HG02870 (cell line): ENCODE results near the gene VAV2.

Experiments
- ATAC-seq: cut with Tn5 transposase; IDR thresholded peaks from one replicate; pipeline ENCODE4 v1.9.1; 2021; ENCODE audit warnings: mild to moderate bottlenecking, moderate library complexity; ENCODE audit not compliant: unreplicated experiment

VAV2 gene

GRCh38 chr9:133981589-133981957, 10.6 kb downstream of the VAV2 start:
- ATAC-seq: no peak

- no peak for ATAC-seq
Observed at GRCh38 chr9:133980864-133981588, 11.1 kb downstream of the VAV2 start.

GRCh38 chr9:133979921-133980863, 11.9 kb downstream of the VAV2 start:
- ATAC-seq: no peak

DNA sequence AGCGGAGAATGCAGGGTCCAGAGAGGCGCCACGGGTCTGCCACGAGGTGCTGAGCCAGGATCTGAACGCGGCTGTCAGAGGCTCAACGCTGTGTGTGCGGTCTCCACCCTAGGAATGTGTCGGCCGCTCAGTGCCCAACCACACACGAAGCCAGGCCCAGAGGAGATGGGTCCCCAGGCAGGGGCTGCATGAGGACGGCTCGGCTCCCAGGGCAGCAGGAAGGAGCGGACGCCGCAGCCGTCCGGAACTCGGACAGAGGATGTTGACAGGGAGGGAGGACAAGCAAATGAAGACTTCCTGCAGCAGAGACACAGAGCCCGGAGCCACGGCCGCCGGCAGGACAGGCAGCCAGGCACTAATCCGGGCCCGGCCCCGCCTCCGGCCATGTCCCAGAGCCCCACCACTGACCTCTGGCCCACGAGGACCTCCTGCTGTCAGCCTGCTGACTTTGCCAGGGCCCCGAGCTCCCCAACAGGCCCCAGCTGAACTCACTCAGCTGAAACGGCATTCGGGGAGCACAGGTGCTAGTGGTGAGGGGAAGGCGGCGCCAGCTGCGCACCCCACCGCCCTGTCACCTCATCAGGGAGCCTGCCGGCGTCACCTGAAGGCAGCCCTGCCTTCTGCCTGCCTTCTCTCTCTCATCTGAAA, 12.7 kb downstream of the VAV2 start:
- ATAC-seq: no peak

GRCh38 chr9:133978899-133979272, 13.2 kb downstream of the VAV2 start:
- ATAC-seq: no peak

DNA sequence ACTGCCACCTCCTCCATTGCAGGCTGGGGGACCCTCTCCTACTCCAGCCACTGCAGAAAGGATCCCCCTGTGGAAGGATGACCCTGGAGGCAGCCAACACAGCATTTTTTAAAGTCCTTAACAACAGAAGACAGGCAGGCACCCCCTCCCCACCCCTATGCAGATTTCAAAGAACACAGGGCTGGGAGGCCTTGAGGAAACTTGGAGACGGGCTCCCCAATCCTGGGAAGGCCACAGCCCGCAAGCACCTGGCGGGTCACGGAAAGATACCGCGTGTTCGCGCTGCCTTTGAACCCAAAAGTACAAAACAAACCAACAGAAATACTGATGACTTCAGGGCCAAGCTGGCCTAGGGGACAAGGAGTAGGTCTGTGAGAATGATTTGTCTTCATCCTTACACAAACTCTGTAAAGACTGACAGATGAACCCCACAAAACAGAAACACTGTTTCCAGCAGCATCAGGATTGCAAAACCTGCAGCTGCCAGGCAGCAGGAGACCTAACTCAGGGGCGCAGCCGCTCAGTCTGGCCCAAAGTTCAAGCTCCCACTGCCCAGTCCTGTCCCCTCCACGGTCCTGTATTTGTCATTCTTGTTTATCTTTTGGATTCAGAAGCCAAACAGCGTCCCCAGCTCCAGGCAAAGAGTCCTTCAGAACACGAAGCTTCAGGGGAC, 13.8 kb downstream of the VAV2 start:
- ATAC-seq: no peak

DNA sequence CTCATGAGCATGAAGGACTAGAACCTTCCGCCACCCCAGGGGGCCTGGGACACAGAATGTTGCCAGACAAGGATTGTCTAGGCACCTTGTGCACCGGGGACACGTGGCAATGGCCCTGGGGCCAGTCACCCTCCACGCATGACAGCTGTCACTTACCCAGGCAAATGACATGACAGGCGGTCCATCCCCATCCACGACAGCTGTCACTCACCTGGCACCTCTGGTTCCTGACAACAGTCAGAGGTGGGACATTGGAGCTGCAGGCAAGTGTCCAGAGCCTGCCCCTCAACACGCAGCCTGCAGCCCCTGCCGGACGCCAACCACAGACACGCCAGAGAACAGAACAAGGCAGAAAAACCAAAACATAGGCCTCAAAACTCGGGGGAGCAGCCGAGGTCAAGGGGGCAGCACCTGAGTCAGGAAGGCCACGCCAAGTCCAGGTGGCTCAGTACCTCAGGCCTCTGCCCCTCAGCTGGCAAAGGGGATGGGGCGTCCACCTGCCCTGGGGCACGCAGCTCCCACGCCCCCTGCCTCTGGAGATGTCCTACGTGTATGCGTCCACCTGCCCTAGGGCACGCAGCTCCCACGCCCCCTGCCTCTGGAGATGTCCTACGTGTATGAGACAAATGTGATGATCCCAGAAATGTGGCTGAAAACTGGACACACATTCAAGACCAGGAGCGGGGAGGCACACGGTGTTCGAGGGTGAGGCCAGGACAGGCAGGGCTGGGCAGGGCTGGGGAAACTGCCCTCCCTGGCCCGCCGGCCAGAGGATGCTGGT, 14.5 kb downstream of the VAV2 start:
- no peak for ATAC-seq

DNA sequence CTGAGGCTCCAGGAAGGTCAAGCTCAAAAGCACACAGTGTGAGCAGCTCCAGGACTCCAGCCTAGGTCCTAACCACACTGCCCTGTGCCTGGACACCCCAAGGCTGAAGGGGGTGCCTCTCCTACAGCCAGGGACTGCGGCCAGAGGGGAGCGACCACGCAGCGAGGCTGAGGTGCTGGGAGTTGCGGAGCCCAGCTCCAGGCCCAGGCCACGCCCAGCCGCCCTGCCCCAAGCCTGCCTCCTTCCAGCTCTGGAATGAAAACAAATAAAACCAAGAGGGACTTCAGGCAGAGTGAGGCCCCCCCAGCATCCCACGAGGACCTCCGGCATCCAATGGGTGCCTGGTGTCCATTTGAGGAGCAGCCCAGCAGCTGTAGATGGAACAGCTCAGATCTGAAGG, 15.2 kb downstream of the VAV2 start:
- ATAC-seq: no peak

GRCh38 chr9:133976191-133976861, 15.8 kb downstream of the VAV2 start:
- ATAC-seq: no peak

GRCh38 chr9:133975511-133975910, 16.6 kb downstream of the VAV2 start:
- ATAC-seq: no peak

- no peak for ATAC-seq
Observed at GRCh38 chr9:133974631-133975341, 17.3 kb downstream of the VAV2 start.

DNA sequence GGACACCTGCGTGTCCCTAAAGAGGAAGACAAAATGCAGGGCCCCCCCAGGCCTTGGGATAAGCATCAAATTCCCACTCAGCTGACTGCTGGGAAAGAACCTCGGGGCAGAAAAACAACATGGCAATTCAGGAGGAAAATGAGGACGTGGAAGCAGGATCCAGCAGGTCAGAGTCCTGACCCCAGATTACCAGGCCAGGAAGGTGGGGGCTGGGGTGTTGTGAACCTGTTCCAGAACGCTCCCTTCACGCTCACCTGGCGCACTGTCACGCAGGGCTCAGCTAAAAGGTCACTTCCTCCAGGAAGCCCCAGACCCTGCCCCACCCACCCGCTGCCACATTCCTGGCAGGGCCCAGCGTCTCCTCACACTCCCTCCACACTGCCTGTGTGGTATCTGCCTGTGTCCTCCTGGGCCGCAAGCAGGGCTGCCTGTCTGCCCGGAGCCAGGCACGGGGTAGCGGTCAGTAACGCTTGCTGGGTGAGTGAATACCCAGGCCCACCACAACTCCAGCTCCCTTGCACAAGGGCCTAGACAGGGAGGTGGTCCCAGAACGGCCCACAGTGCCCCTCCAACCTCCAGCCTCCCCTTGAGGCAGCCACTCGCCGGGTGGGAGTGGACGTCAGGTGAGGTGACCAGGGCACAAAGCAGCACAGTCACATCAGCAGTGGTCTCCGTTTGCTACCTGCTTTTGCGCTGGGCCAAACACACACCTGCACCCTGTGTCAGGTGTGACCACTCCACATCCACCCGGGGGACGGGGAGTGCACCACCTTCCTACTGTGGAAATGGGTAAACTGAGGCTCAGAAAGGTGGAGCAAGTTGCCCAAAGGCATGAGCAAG, 18.1 kb downstream of the VAV2 start:
- no peak for ATAC-seq

DNA sequence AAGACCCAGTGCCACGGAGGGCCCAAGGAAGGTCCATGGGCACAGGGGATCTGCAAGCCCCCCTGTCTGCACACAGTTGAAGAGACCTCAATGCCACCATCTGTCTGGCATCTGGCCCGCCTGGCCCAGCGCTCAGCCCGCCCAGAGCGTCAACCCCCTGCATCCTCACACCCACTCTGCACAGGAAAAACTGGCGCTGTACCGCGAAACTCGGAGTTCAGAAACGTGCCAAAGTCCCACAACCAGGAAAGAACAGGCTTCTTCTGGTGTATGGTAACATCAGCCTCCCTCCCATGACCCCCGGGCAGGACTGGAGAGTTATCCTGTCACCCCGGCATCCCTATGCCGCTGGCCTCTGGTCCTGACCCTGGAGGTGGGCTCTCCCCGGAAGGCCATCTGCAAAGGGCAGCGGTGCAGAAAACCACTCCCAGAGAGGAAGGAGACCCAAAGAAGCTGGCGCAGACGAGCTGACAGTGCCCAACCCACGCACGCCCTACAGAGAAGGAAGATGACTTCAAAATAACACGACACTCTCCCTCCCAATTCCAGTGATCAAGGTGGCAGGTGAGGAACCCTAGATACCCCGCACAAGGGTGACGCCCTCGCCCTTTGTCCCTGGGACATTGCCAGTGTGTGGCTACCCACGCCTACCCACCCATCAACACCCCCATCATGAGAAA, 18.9 kb downstream of the VAV2 start:
- ATAC-seq: no peak

DNA sequence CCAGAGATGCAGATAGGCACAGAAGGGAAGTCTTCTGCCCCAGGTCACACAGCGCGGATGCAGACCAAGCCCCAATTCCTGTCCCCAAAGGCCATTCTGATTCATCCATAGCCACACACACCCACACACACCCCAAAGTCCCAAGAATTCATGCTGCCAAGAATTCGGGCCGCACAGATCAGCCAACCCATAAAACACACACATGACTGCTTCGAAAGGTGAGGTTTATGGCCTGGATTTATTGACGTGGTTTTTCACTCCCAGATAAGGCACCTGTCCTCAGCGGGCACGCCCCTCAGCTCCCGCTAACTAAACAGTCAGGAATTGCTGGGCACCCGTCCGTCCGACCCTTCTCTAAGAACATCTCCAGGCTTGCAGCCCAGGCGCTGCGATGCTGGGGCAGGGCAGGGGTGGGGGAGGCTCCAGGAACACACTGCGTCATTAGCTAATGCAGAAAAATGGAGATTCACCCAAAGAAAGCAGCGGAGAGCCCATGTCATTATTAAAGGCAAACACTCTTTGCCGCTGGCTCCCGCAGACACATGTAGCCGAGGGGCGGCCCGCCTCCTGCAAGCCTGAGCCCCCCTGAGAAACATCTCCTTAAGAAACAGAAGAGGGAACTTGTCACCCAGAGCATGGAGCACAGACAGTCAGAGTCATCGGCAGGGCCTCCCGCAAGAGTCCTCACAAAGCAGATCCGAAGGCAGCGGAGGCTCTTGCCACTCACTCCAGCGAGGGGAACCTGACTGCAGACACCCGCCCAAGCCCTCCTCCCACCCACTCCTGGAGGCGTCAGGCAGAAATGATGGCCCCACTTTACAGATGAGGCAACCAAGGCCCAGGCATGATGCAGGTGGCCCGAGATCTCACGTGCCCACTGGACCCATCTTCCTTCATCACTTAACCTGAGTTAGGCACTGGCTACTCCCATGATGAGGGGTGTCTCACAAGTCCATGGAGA, 19.9 kb downstream of the VAV2 start:
- no peak for ATAC-seq

DNA sequence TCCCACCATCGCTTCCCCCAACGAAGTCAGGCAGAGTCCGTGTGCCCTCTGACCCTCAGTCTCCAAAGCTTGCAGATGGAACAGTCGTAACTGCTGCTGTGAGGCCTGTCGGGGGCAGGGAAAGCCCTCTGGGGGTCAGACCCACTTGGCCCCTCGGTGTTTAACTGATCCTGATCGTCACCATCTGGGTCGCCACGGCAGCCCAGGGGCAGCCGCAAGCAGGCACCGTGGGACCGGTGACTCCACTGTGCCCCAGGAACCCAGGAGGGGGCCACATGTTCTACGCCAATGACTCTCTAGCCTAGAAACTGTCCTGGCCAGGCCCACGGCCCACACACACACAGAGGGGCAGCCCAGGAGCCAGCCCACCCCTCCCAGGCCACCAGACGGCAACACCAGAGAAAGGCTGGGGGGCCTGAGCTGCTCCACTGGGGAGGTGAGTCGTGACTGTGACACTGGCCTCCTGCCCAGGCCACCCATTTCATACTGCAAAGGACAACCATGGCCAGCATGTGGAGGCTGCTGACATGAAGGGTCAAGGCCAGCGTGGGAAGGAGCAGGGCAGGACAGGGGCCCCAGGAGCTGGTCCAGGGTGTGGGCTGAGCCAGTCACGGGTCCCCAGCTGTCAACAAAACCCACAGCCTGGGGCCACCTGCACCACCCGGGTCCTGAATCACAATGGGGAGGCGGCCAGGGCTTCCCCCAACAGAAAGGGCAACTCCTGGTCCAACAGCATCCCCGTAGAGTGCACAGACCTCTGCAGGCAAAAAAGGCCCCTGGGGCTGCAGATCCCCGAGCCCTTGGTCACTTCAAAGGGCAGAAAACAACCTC, 20.8 kb downstream of the VAV2 start:
- ATAC-seq: no peak

GRCh38 chr9:133970581-133971058, 21.5 kb downstream of the VAV2 start:
- ATAC-seq: no peak
